Measurements from ENCODE around the gene LRIG2.
"Not testable (repeated sequence)": the region's sequence is repeated elsewhere in the genome, so short reads cannot be mapped to it uniquely, and the experiment has no call there.

The LRIG2 gene

GRCh38 chr1:113072757-113073478, at the start of gene LRIG2:
Gene LRIG2, plus strand, starts transcription at chr1:113073198. Its CDS starts 209 bp downstream, at chr1:113073407.
- peak; percentile 97 to 98 for DNase-seq (ENCODE audit: low read depth in 2 of 2)

- not testable (repeated sequence) for DNase-seq (ENCODE audit: low read depth in 2 of 2)
Observed at GRCh38 chr1:113023316-113023715, 49.7 kb upstream of the LRIG2 start.

- DNase-seq (ENCODE audit: low read depth in 2 of 2): no peak
Observed at GRCh38 chr1:113027007-113027406, 46.0 kb upstream of the LRIG2 start.

GRCh38 chr1:113027449-113027848, 45.5 kb upstream of the LRIG2 start:
- DNase-seq (ENCODE audit: low read depth in 2 of 2): no peak

GRCh38 chr1:113029822-113030221, 43.2 kb upstream of the LRIG2 start:
- no peak for DNase-seq (ENCODE audit: low read depth in 2 of 2)

- no peak for DNase-seq (ENCODE audit: low read depth in 2 of 2)
Observed at GRCh38 chr1:113031171-113031933, 41.6 kb upstream of the LRIG2 start.

GRCh38 chr1:113035086-113035485, 37.9 kb upstream of the LRIG2 start:
- DNase-seq (ENCODE audit: low read depth in 2 of 2): no peak

- DNase-seq (ENCODE audit: low read depth in 2 of 2): no peak
Observed at GRCh38 chr1:113036639-113037321, 36.2 kb upstream of the LRIG2 start.

- no peak for DNase-seq (ENCODE audit: low read depth in 2 of 2)
Observed at GRCh38 chr1:113040041-113040440, 33.0 kb upstream of the LRIG2 start.

- DNase-seq (ENCODE audit: low read depth in 2 of 2): no peak
Observed at GRCh38 chr1:113040718-113041412, 32.1 kb upstream of the LRIG2 start.

GRCh38 chr1:113041569-113042284, 31.3 kb upstream of the LRIG2 start:
- DNase-seq (ENCODE audit: low read depth in 2 of 2): no peak

GRCh38 chr1:113042285-113043143, 30.5 kb upstream of the LRIG2 start:
- DNase-seq (ENCODE audit: low read depth in 2 of 2): peak in 1 of 2 donors; percentile 3

- DNase-seq (ENCODE audit: low read depth in 2 of 2): not testable (repeated sequence)
Observed at GRCh38 chr1:113043144-113043488, 29.9 kb upstream of the LRIG2 start.

GRCh38 chr1:113046569-113046968, 26.4 kb upstream of the LRIG2 start:
- no peak for DNase-seq (ENCODE audit: low read depth in 2 of 2)

GRCh38 chr1:113048064-113048463, 24.9 kb upstream of the LRIG2 start:
- DNase-seq (ENCODE audit: low read depth in 2 of 2): no peak

GRCh38 chr1:113053344-113054126, 19.5 kb upstream of the LRIG2 start:
- DNase-seq (ENCODE audit: low read depth in 2 of 2): no peak

- no peak for DNase-seq (ENCODE audit: low read depth in 2 of 2)
Observed at GRCh38 chr1:113055570-113055969, 17.4 kb upstream of the LRIG2 start.

GRCh38 chr1:113057006-113057405, 16.0 kb upstream of the LRIG2 start:
- DNase-seq (ENCODE audit: low read depth in 2 of 2): no peak

GRCh38 chr1:113058941-113059706, 13.9 kb upstream of the LRIG2 start:
- no peak for DNase-seq (ENCODE audit: low read depth in 2 of 2)

Measured in activated CD4-positive, alpha-beta T cell treated with anti-CD3 and anti-CD28 coated beads for 24 hours (primary cell).